Erythroblast (primary cell): ENCODE results near the gene PSMD6.

ENCODE experiments used
- GATA1 ChIP-seq: IDR thresholded peaks from 2 replicates; pipeline ENCODE4 v1.6.1; 2011; ENCODE audit warnings: low read depth, mild to moderate bottlenecking, control low read depth, low read length, moderate library complexity
- POLR2A ChIP-seq: IDR thresholded peaks from 2 replicates; pipeline ENCODE4 v1.6.1; 2011; ENCODE audit warnings: mild to moderate bottlenecking, low read length

DNA sequence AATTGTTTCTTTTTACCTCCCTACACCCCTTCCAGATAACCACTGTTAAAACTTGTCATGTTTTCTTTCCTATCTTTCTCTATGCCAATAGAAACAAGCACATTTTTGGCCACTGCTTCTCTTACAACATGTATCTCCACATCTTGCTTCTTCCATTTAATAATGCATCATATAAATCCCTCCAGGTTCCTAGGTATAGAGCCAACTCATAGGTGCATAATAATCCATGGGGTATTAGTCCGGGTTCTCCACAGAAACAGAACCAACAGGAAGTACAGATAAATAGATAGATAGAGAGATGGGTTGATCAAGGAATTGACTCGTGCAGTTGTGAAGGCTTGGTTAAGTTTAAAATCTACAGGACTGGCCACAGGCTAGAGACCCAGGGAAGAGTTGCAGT is 41.5 kb upstream of the PSMD6 start:
- TF ChIP-seq POLR2A, result no peak
- no peak for TF ChIP-seq GATA1
